OCI-LY3 (cell line): ENCODE data around the gene THOC6.

Experiments
- H2AFZ ChIP-seq: fragments of 200-600, 300-600 bp; shearing (Covaris generic); 2 replicates; pipeline ENCODE4 v1.6.0; 2014; ENCODE audit warnings: antibody characterized with exemption, low read depth, low read length
- H3K27ac ChIP-seq: fragments of 200-600, 300-600 bp; sonication (generic); 2 replicates; pipeline ENCODE4 v1.5.1; 2014; ENCODE audit warnings: mild to moderate bottlenecking, low read length, moderate library complexity, mixed read lengths
- H3K27me3 ChIP-seq: fragments of 200-600, 300-600 bp; sonication (generic); 2 replicates; pipeline ENCODE4 v1.6.1; 2014; ENCODE audit warnings: low read depth, low read length, mixed read lengths
- H3K36me3 ChIP-seq: fragments of 200-600, 300-600 bp; sonication (generic); replicated peaks from 2 replicates; pipeline ENCODE3; 2014; ENCODE audit warnings: low read depth, low read length, mixed read lengths
- H3K4me1 ChIP-seq: fragments of 300-600, 200-600 bp; sonication (generic); 2 replicates; pipeline ENCODE4 v1.6.1; 2014; ENCODE audit warnings: low read length, mixed read lengths
- H3K4me2 ChIP-seq: fragments of 200-600, 300-600 bp; sonication (generic); 2 replicates; pipeline ENCODE4 v1.6.1; 2014; ENCODE audit warnings: low read length, mixed read lengths
- H3K4me3 ChIP-seq: fragments of 300-600, 200-600 bp; sonication (generic); 2 replicates; pipeline ENCODE4 v1.5.1; 2014; ENCODE audit warnings: antibody characterized with exemption, mild to moderate bottlenecking, low read length, moderate library complexity
- H3K79me2 ChIP-seq: fragments of 300-600, 200-600 bp; shearing (Covaris generic); 2 replicates; pipeline ENCODE4 v1.6.1; 2014; ENCODE audit warnings: mild to moderate bottlenecking, low read length, mixed read lengths
- H3K9ac ChIP-seq: fragments of 300-600, 200-600 bp; shearing (Covaris generic); 2 replicates; pipeline ENCODE4 v1.6.0; 2014; ENCODE audit warnings: mild to moderate bottlenecking, low read length, moderate library complexity
- H3K9me3 ChIP-seq: fragments of 200-600, 300-600 bp; shearing (Covaris generic); 2 replicates; pipeline ENCODE4 v1.6.1; 2014; ENCODE audit warnings: low read length, mixed read lengths; ENCODE audit not compliant: insufficient read depth
- H4K20me1 ChIP-seq: fragments of 200-600, 300-600 bp; sonication (generic); 2 replicates; pipeline ENCODE4 v1.6.1; 2016; ENCODE audit warnings: low read length, mixed read lengths; ENCODE audit not compliant: insufficient read depth
- CTCF ChIP-seq: fragments of 200-600, 300-600 bp; sonication (generic); IDR thresholded peaks from 2 replicates; pipeline ENCODE4 v1.5.1; 2014; ENCODE audit warnings: antibody characterized with exemption, low read length, low read depth
- EZH2phosphoT487 ChIP-seq: fragments of 200-600 bp; shearing (Covaris generic); IDR thresholded peaks from 2 replicates; pipeline ENCODE4 v1.6.1; 2018; ENCODE audit warnings: antibody characterized with exemption, mixed run types, low read depth

THOC6 gene

GRCh38 chr16:3060339-3061127 is 36.7 kb downstream of the THOC6 start:
- Histone ChIP-seq H3K27ac (no peak overlapping the region), H3K27me3 (peaks cover 5% of the 10 kb centered on the region; the same call in 1 of the 2 replicates), H3K9me3 (no peaks in the 10 kb centered on the region), H2AFZ (no peak overlapping the region), H3K79me2 (no peaks in the 10 kb centered on the region), H3K4me3 (no peak overlapping the region), H3K4me2 (no peak overlapping the region), H3K36me3 (no peaks in the 10 kb centered on the region), H3K4me1 (peaks cover 17% of the 10 kb centered on the region), H3K9ac (no peak overlapping the region), H4K20me1 (no peaks in the 10 kb centered on the region)
- TF ChIP-seq EZH2phosphoT487 (no peak), CTCF (no peak)

GRCh38 chr16:3062553-3062952 is 38.7 kb downstream of the THOC6 start:
- Histone ChIP-seq H3K27me3 (peaks cover 5% of the 10 kb centered on the region; the same call in 1 of the 2 replicates), H3K4me1 (peaks cover 21% of the 10 kb centered on the region), H3K9me3 (no peaks in the 10 kb centered on the region), H3K4me3 (no peak overlapping the region), H3K27ac (no peak overlapping the region), H3K4me2 (no peak overlapping the region), H2AFZ (no peak overlapping the region), H3K9ac (no peak overlapping the region), H3K79me2 (no peaks in the 10 kb centered on the region), H3K36me3 (no peaks in the 10 kb centered on the region), H4K20me1 (no peaks in the 10 kb centered on the region)
- TF ChIP-seq CTCF (no peak), EZH2phosphoT487 (no peak)

GRCh38 chr16:3063625-3064386 is 40.0 kb downstream of the THOC6 start:
- Histone ChIP-seq H3K4me3 (no peak overlapping the region), H4K20me1 (no peaks in the 10 kb centered on the region), H3K36me3 (no peaks in the 10 kb centered on the region), H3K4me1 (peaks cover 21% of the 10 kb centered on the region), H2AFZ (no peak overlapping the region), H3K4me2 (no peak overlapping the region), H3K27ac (no peak overlapping the region), H3K9ac (no peak overlapping the region), H3K27me3 (peaks cover 5% of the 10 kb centered on the region; the same call in 1 of the 2 replicates), H3K79me2 (no peaks in the 10 kb centered on the region), H3K9me3 (no peaks in the 10 kb centered on the region)
- TF ChIP-seq EZH2phosphoT487, result no peak
- TF ChIP-seq CTCF, result no peak
